HepG2 (cell line): ENCODE data around the gene MKS1. TPM values are rescaled to one million over a fixed set of nuclear protein-coding genes. Genes with fewer than 3 reads are reported as not detected.

Experiments used
- HHEX ChIP-seq: IDR thresholded peaks from 2 replicates; pipeline ENCODE4 v1.6.1; 2016; ENCODE audit warnings: control low read depth
- JUND ChIP-seq: sonication (generic); formaldehyde crosslinking; IDR thresholded peaks from 2 replicates; pipeline ENCODE4 v1.8.0; 2022; ENCODE audit warnings: mild to moderate bottlenecking, missing genetic modification reagents
- SIX1 ChIP-seq: sonication (generic); formaldehyde crosslinking; IDR thresholded peaks from 2 replicates; pipeline ENCODE4 v1.4.0; 2020; ENCODE audit warnings: missing genetic modification reagents, borderline replicate concordance
- ZFP1 ChIP-seq: IDR thresholded peaks from 2 replicates; pipeline ENCODE4 v1.6.1; 2016
- ZFYVE20 ChIP-seq: sonication (generic); formaldehyde crosslinking; IDR thresholded peaks from 2 replicates; pipeline ENCODE4 v1.8.0; 2023; ENCODE audit warnings: low read depth, mild to moderate bottlenecking, moderate library complexity, missing genetic modification reagents, borderline replicate concordance
- ZNF33B ChIP-seq: sonication (generic); formaldehyde crosslinking; IDR thresholded peaks from 2 replicates; pipeline ENCODE4 v1.5.1; 2020; ENCODE audit warnings: mild to moderate bottlenecking, missing genetic modification reagents
- ZNF496 ChIP-seq: sonication (generic); formaldehyde crosslinking; IDR thresholded peaks from 2 replicates; pipeline ENCODE4 v1.8.1; 2023; ENCODE audit warnings: mild to moderate bottlenecking, moderate library complexity, missing genetic modification reagents; ENCODE audit not compliant: insufficient replicate concordance
- ZNF562 ChIP-seq: sonication (generic); formaldehyde crosslinking; IDR thresholded peaks from 2 replicates; pipeline ENCODE4 v1.8.0; 2022; ENCODE audit warnings: missing genetic modification reagents, borderline replicate concordance
- ZSCAN30 ChIP-seq: sonication (generic); formaldehyde crosslinking; IDR thresholded peaks from 2 replicates; pipeline ENCODE4 v1.5.0; 2020; ENCODE audit warnings: mild to moderate bottlenecking, missing genetic modification reagents
- polyA plus RNA-seq, 8 experiments: library from polyadenylated mRNA; depleted of rRNA in 3 of 8; stranded (reverse) in 7 of 8; unstranded in 1 of 8; fragments of >200 nt; fragmentation: Illumina TruSeq in 4 of 8; extraction: Trizol in 4 of 8; gene quantifications; 2 replicates each; pipeline versions ENCODE4 v1.2.1 to v1.2.3, GENCODE V29; 2011 to 2016; ENCODE audit warnings: low read depth in 4 of 8, missing spikeins in 1 of 8, mixed read lengths in 1 of 8; ENCODE audit not compliant: insufficient read depth in 1 of 8
- total RNA-seq, 5 experiments: library from RNA; depleted of rRNA; stranded (reverse); fragments of >200 nt; fragmentation: Illumina TruSeq; extraction: Trizol; gene quantifications; 2 replicates each; pipeline ENCODE4 v1.2.3, GENCODE V29; 2016; ENCODE audit warnings: low read depth in 1 of 5
- TF ChIP-seq, protein P1 (sequence below): sonication (generic); formaldehyde crosslinking; IDR thresholded peaks from 2 replicates; pipeline ENCODE4 v1.9.0; 2021; ENCODE audit warnings: mild to moderate bottlenecking, missing genetic modification reagents
- TF ChIP-seq, protein P2 (sequence below): sonication (generic); formaldehyde crosslinking; IDR thresholded peaks from 2 replicates; pipeline ENCODE4 v1.4.0; 2020; ENCODE audit warnings: missing genetic modification reagents, low read depth, mild to moderate bottlenecking, borderline replicate concordance
- TF ChIP-seq, protein P3 (sequence below): sonication (generic); formaldehyde crosslinking; IDR thresholded peaks from 2 replicates; pipeline ENCODE4 v1.9.0; 2021; ENCODE audit warnings: missing genetic modification reagents, borderline replicate concordance
- TF ChIP-seq, protein P4 (sequence below): sonication (generic); formaldehyde crosslinking; IDR thresholded peaks from 2 replicates; pipeline ENCODE4 v1.4.0; 2020; ENCODE audit warnings: missing genetic modification reagents, borderline replicate concordance
- TF ChIP-seq, protein P5 (sequence below): sonication (generic); formaldehyde crosslinking; IDR thresholded peaks from 2 replicates; pipeline ENCODE4 v1.9.0; 2022; ENCODE audit warnings: missing genetic modification reagents, mild to moderate bottlenecking, borderline replicate concordance

MKS1 gene
- total and polyA plus RNA-seq, 2 of the 13 experiments (the other 11 are each of a cell fraction or from before 2014, with no cell fraction given): 16.1 to 26.3 TPM

DNA sequence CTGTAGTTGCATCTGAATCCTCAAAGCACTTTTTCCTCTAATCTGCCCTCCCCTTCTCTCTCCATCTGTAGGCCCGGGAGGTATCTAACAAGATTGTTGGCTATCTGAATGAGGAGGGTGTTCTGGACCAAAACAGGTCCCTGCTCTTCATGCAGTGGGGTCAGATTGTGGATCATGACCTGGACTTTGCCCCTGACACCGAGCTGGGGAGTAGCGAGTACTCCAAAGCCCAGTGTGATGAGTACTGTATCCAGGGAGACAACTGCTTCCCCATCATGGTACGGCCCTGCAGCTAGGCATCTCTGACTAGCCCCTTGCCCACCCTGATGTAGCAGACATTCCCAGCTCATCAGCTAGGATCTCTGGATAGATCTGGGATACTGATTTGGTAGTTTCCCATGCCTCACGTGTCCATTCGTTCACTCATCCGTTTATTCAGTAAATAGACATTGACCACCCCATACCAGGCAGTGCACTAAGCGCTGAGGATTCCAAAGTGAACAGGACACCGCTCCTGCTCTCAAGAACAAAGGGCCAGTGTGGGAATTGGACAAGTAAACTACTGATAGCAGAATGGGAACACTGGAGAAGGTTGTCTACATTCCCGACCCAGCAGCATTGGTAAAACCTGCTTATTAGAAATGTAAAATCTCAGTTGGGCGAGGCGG is 31.4 kb upstream of the MKS1 start (continued):
- TF ChIP-seq, protein P1, sequence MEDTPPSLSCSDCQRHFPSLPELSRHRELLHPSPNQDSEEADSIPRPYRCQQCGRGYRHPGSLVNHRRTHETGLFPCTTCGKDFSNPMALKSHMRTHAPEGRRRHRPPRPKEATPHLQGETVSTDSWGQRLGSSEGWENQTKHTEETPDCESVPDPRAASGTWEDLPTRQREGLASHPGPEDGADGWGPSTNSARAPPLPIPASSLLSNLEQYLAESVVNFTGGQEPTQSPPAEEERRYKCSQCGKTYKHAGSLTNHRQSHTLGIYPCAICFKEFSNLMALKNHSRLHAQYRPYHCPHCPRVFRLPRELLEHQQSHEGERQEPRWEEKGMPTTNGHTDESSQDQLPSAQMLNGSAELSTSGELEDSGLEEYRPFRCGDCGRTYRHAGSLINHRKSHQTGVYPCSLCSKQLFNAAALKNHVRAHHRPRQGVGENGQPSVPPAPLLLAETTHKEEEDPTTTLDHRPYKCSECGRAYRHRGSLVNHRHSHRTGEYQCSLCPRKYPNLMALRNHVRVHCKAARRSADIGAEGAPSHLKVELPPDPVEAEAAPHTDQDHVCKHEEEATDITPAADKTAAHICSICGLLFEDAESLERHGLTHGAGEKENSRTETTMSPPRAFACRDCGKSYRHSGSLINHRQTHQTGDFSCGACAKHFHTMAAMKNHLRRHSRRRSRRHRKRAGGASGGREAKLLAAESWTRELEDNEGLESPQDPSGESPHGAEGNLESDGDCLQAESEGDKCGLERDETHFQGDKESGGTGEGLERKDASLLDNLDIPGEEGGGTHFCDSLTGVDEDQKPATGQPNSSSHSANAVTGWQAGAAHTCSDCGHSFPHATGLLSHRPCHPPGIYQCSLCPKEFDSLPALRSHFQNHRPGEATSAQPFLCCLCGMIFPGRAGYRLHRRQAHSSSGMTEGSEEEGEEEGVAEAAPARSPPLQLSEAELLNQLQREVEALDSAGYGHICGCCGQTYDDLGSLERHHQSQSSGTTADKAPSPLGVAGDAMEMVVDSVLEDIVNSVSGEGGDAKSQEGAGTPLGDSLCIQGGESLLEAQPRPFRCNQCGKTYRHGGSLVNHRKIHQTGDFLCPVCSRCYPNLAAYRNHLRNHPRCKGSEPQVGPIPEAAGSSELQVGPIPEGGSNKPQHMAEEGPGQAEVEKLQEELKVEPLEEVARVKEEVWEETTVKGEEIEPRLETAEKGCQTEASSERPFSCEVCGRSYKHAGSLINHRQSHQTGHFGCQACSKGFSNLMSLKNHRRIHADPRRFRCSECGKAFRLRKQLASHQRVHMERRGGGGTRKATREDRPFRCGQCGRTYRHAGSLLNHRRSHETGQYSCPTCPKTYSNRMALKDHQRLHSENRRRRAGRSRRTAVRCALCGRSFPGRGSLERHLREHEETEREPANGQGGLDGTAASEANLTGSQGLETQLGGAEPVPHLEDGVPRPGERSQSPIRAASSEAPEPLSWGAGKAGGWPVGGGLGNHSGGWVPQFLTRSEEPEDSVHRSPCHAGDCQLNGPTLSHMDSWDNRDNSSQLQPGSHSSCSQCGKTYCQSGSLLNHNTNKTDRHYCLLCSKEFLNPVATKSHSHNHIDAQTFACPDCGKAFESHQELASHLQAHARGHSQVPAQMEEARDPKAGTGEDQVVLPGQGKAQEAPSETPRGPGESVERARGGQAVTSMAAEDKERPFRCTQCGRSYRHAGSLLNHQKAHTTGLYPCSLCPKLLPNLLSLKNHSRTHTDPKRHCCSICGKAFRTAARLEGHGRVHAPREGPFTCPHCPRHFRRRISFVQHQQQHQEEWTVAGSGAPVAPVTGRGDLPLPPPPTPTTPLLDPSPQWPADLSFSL (CRISPR knock-in tag): no peak
- TF ChIP-seq ZFP1 (CRISPR knock-in tag): no peak
- TF ChIP-seq JUND: no peak
- TF ChIP-seq ZNF562 (CRISPR knock-in tag): no peak
- no peak for TF ChIP-seq HHEX (CRISPR knock-in tag)
- TF ChIP-seq, protein P2, sequence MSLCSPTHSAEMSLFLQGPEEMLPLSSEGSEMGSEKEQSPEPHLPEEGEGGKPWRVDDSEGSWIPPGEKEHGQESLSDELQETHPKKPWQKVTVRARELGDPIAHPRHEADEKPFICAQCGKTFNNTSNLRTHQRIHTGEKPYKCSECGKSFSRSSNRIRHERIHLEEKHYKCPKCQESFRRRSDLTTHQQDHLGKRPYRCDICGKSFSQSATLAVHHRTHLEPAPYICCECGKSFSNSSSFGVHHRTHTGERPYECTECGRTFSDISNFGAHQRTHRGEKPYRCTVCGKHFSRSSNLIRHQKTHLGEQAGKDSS (CRISPR knock-in tag): no peak
- TF ChIP-seq, protein P3, sequence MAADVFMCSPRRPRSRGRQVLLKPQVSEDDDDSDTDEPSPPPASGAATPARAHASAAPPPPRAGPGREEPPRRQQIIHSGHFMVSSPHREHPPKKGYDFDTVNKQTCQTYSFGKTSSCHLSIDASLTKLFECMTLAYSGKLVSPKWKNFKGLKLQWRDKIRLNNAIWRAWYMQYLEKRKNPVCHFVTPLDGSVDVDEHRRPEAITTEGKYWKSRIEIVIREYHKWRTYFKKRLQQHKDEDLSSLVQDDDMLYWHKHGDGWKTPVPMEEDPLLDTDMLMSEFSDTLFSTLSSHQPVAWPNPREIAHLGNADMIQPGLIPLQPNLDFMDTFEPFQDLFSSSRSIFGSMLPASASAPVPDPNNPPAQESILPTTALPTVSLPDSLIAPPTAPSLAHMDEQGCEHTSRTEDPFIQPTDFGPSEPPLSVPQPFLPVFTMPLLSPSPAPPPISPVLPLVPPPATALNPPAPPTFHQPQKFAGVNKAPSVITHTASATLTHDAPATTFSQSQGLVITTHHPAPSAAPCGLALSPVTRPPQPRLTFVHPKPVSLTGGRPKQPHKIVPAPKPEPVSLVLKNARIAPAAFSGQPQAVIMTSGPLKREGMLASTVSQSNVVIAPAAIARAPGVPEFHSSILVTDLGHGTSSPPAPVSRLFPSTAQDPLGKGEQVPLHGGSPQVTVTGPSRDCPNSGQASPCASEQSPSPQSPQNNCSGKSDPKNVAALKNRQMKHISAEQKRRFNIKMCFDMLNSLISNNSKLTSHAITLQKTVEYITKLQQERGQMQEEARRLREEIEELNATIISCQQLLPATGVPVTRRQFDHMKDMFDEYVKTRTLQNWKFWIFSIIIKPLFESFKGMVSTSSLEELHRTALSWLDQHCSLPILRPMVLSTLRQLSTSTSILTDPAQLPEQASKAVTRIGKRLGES (CRISPR knock-in tag): no peak
- TF ChIP-seq, protein P4, sequence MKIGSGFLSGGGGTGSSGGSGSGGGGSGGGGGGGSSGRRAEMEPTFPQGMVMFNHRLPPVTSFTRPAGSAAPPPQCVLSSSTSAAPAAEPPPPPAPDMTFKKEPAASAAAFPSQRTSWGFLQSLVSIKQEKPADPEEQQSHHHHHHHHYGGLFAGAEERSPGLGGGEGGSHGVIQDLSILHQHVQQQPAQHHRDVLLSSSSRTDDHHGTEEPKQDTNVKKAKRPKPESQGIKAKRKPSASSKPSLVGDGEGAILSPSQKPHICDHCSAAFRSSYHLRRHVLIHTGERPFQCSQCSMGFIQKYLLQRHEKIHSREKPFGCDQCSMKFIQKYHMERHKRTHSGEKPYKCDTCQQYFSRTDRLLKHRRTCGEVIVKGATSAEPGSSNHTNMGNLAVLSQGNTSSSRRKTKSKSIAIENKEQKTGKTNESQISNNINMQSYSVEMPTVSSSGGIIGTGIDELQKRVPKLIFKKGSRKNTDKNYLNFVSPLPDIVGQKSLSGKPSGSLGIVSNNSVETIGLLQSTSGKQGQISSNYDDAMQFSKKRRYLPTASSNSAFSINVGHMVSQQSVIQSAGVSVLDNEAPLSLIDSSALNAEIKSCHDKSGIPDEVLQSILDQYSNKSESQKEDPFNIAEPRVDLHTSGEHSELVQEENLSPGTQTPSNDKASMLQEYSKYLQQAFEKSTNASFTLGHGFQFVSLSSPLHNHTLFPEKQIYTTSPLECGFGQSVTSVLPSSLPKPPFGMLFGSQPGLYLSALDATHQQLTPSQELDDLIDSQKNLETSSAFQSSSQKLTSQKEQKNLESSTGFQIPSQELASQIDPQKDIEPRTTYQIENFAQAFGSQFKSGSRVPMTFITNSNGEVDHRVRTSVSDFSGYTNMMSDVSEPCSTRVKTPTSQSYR: no peak
- no peak for TF ChIP-seq ZSCAN30 (CRISPR knock-in tag)
- no peak for TF ChIP-seq ZNF496 (CRISPR knock-in tag)
- TF ChIP-seq ZFYVE20 (CRISPR knock-in tag): no peak
- no peak for TF ChIP-seq ZNF33B (CRISPR knock-in tag)
- TF ChIP-seq, protein P5, sequence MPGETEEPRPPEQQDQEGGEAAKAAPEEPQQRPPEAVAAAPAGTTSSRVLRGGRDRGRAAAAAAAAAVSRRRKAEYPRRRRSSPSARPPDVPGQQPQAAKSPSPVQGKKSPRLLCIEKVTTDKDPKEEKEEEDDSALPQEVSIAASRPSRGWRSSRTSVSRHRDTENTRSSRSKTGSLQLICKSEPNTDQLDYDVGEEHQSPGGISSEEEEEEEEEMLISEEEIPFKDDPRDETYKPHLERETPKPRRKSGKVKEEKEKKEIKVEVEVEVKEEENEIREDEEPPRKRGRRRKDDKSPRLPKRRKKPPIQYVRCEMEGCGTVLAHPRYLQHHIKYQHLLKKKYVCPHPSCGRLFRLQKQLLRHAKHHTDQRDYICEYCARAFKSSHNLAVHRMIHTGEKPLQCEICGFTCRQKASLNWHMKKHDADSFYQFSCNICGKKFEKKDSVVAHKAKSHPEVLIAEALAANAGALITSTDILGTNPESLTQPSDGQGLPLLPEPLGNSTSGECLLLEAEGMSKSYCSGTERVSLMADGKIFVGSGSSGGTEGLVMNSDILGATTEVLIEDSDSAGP (CRISPR knock-in tag): no peak
- no peak for TF ChIP-seq SIX1
